Bronchial epithelial cell (primary cell): ENCODE measurements around the gene BAIAP2L2. TPM values are rescaled to one million over a fixed set of nuclear protein-coding genes. Genes with fewer than 3 reads are reported as not detected.

Experiments used
- DNase-seq: peaks from one replicate; pipeline ENCODE4 v3.0.0-alpha.2; 2010; ENCODE audit warnings: low read depth
- FAIRE-seq: peaks from 2 replicates; lab custom pipeline; 2011; peaks lifted over from hg19 to GRCh38; lab: Jason Lieb, UNC
- H3K27me3 ChIP-seq: 2 replicates; pipeline ENCODE4 v1.5.1; 2011; ENCODE audit warnings: low read length; ENCODE audit not compliant: control insufficient read depth, insufficient read depth
- H3K36me3 ChIP-seq: 2 replicates; pipeline ENCODE4 v1.5.1; 2011; ENCODE audit warnings: low read length; ENCODE audit not compliant: control insufficient read depth, insufficient read depth
- H3K4me3 ChIP-seq: 2 replicates; pipeline ENCODE4 v1.5.1; 2011; ENCODE audit warnings: mild to moderate bottlenecking, low read depth, low read length, control low read depth
- CTCF ChIP-seq: IDR thresholded peaks from 2 replicates; pipeline ENCODE4 v1.5.1; 2011; ENCODE audit warnings: mild to moderate bottlenecking, moderate library complexity, low read length, control low read depth, inconsistent platforms; ENCODE audit not compliant: insufficient read depth, severe bottlenecking
- total RNA-seq: library from RNA; depleted of rRNA; stranded (reverse); fragments of >200 nt; gene quantifications from 2 replicates; pipeline ENCODE4 v1.2.1, GENCODE V29; 2014

The BAIAP2L2 gene
- total RNA-seq, 1 donor from 2014 or later = 0.26 TPM

DNA sequence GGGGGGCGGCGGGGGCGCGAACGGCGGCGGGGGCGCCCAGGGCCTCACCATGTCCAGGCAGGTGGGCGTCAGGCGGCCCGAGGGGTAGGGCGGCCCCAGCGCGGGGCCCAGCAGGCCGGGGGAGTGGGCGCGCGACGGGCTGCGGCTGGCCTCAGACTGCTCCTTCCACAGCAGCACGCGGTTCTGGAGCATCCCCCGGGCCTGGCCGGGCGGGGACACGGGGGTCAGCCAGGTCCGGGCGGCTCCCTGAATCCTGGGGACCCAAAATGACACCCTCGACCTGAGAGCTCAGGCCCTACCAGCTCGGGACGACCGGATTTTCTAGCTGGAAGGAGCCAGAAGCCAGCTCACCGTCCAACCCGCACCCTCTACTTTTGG is 21.0 kb downstream of the BAIAP2L2 start:
- H3K27me3 ChIP-seq = no peaks in the 10 kb centered on the region
- TF ChIP-seq CTCF = no peak
- no peaks in the 10 kb centered on the region for H3K36me3 ChIP-seq
- no peak overlapping the region for H3K4me3 ChIP-seq
- FAIRE-seq (no peak), DNase-seq (no peak)

- DNase-seq = no peak
- Histone ChIP-seq H3K4me3 (peak overlapping the region; percentile 14), H3K27me3 (no peaks in the 10 kb centered on the region), H3K36me3 (no peaks in the 10 kb centered on the region)
- TF ChIP-seq CTCF = no peak
- FAIRE-seq = no peak
Observed at GRCh38 chr22:38088629-38089473, 21.6 kb downstream of the BAIAP2L2 start.

DNA sequence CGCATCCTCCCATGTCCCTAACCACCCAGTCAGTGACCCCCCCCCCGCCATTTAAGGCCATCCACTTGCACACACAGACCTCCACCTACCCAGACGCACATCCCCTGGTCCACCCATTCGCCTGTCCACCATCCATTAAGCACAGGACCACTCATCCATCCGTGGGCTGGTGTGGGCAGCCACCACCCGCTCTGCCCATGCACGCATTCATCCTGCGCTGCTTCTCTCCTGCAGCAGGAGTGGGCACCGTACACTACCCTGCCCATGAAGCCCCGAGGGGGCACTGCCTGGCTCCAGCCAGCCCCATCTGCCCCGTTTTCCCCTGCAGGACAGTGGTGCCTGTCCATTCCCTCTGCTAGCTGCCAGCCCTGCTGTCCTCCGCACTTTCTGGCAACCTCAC is 22.6 kb downstream of the BAIAP2L2 start:
- Histone ChIP-seq H3K4me3 (no peak overlapping the region), H3K36me3 (no peaks in the 10 kb centered on the region), H3K27me3 (no peaks in the 10 kb centered on the region)
- DNase-seq (no peak), FAIRE-seq (no peak)
- TF ChIP-seq CTCF = no peak

DNA sequence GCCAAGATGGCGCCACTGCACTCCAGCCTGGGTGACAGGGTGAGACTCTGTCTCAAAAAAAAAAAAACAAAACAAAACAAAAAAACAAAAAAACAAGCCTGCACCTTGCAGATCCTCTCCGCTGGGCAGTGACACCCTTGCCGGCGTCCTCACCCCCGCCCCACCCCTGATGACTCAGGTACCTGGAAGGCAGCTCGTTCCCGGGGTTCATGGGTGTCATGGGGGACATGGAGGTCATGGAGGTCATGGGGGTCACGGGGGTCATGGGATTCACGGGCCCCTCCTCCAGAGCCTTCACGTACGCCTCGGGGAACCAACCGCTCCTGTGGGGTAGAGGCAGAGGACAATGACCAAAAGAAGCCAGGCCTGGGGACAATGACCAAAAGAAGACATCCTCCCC is 23.5 kb downstream of the BAIAP2L2 start:
- no peak for FAIRE-seq
- no peak for TF ChIP-seq CTCF
- Histone ChIP-seq H3K4me3 (no peak overlapping the region), H3K36me3 (no peaks in the 10 kb centered on the region), H3K27me3 (peaks cover 3% of the 10 kb centered on the region)
- DNase-seq = no peak

- no peak for TF ChIP-seq CTCF
- no peaks in the 10 kb centered on the region for H3K36me3 ChIP-seq
- H3K4me3 ChIP-seq = no peak overlapping the region
- DNase-seq = no peak
- peaks cover 5% of the 10 kb centered on the region for H3K27me3 ChIP-seq
- FAIRE-seq = no peak
Observed at GRCh38 chr22:38086001-38086845, 24.3 kb downstream of the BAIAP2L2 start.
